GM10847 (cell line): ENCODE data around the gene TPH2.

Experiments used
- POLR2A ChIP-seq: IDR thresholded peaks from 2 replicates; pipeline ENCODE4 v1.6.1; 2011; ENCODE audit not compliant: insufficient read length; ENCODE audit errors: extremely low read depth

Gene TPH2

DNA sequence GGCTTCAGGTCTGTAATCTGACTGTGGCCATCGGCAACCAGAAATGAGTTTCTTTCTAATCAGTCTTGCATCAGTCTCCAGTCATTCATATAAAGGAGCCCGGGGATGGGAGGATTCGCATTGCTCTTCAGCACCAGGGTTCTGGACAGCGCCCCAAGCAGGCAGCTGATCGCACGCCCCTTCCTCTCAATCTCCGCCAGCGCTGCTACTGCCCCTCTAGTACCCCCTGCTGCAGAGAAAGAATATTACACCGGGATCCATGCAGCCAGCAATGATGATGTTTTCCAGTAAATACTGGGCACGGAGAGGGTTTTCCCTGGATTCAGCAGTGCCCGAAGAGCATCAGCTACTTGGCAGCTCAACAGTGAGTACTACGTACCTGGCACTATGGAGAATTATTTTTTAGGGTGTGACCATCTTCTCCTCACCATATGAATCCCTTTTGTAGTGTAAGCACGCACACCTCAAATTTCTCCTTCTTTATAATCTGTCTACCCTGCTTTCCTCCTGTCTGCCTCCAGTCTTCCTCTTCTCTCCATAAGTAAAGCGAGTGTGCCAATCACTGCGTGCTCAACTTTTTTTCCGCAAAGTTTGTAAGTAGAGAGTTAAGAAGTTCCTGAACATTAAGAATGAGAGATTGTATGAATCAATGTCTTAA lies at the start of gene TPH2:
Gene TPH2, plus strand, starts transcription at position 118 of the 658 bp plus-strand sequence. Its CDS starts 142 bp downstream, at position 260.
- no peak for TF ChIP-seq POLR2A

DNA sequence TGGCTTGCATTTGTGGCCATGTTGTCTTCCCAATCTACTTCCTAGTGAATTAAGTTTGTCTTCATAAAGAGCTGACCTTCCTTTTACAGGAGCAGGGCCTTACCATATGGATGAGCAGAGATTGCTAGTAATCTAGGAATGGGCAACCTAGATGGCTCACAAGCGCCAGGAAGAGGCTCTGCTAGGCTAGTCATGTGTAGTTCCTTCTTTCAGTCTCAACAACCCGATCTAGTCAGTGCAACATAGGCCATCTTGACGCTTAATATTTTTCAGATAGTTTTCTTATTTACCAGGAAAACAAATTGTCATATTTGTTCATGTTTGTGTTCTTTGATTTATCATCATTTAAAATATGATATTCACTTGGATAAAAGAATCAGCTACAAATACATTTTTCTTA lies 48.2 kb upstream of the TPH2 start:
- TF ChIP-seq POLR2A = no peak

DNA sequence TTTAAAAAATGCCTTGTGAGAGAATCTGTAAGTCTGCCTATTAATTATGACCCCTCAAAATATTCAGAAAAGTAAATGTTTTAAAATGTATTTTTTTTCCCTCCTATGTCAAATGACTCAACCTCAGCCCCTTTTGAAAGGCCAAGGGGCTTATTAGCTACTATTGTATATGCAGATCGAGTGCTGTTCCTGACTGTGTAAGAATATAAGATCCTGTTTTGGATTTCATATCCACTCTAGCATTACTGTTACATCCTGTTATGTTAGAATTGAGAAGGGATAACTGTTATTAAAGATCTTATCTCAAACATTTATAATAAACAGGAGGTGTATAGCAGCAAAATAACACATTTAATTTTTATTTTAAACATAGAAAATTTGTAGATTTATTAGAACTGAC lies 46.6 kb upstream of the TPH2 start:
- no peak for TF ChIP-seq POLR2A

DNA sequence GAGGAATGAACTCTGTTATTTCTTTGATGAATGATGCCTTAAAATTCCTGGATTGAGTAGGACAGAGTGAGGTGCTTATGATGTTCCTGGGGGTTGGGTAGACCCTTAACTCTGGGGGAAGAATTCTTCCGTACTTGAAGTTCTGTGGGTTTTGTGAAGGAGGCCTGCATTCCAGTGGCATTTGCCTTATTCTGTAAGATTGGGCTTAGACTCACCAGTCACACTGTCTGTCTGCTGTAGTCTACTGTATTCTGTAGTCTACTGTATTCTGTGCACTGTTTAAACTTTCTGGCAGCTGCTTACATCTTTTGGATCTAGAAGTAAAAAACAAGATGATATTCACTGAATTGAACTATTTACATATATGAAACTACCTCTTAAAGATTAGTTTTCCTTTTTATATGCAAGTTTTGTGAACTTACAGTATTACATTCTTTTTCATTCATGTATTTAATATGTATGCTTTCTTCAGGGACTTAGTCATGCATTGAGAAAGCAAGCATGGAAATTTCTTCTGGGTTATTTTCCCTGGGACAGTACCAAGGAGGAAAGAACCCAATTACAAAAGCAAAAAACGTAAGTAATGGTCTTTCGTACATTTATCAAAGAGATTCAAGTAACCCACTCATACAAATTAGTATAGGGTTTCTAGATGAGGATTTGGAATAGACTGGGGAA lies 42.3 kb upstream of the TPH2 start:
- TF ChIP-seq POLR2A = no peak

DNA sequence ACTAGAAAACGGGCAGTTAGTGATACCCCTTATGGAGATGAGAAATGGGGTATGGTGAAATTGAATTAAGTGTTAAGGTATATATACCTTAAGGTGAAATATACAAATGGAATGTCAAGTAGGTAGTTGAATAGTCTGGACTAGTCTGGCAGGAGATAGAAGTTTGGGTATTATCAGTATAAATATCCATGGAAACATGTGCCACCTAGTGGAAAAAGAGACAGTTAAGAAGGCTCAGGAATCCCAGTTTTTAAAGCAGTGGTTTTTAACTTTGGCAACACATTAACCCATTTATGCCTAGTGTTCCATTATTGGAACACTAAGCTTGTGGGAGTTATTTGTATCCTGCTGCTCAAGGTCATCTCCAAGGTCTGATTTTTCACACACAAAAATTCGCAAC lies 38.6 kb upstream of the TPH2 start:
- TF ChIP-seq POLR2A = no peak

DNA sequence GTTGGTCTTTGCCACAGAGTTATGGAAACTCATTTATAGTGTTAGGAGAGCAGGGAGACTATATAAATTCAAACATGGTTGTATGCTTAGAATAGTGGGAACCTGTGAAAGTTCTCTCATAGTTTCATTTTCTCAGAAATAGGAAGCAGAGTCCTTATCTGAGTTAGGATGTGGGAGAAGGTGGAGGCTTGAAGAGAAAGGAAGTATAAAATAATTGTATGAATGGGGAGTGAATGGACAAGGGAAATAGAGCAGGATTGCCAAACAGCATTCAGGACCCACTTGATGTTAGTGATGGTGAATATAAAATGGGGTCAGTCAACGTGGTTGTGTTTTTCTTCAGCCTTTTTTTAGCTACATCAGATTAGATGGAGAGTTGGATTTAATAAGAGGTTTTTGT lies 34.0 kb upstream of the TPH2 start:
- TF ChIP-seq POLR2A = no peak

DNA sequence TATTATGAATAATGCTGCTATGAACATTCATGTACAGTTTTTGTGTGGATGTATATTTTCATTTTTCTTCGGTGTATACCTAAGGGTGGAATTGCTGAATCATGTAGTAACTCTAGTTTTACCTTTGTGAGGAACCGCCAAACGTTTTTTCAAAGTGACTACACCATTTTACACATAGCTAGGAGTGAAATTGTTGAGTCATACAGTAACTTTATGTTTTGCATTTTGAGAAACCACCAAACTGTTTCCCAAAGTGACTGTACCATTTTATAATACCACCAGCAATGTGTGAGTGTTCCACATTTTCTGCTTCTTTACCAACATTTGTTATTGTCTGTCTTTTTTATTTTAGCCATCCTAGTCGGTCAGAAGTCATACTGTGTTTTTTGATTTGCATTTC lies 3.1 kb upstream of the TPH2 start:
- no peak for TF ChIP-seq POLR2A

DNA sequence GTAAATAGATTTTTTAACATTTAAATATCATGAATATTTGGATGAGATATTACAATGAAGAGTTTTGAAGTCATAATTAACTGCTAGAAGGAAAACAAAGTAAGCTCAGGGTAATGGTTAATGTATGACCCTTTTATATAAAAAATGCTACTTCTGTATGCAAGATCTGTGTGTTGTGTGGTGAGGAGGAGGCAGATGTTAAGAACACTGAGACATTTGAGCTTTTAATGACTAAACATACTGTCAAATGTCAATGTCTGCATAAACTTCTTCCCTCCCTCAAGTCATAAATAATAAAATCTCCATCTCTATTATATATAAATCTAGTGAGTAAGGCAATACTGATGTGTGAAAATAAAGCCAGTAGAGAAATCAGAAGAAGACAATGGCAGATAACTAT lies 1.4 kb downstream of the TPH2 start:
- TF ChIP-seq POLR2A = no peak

DNA sequence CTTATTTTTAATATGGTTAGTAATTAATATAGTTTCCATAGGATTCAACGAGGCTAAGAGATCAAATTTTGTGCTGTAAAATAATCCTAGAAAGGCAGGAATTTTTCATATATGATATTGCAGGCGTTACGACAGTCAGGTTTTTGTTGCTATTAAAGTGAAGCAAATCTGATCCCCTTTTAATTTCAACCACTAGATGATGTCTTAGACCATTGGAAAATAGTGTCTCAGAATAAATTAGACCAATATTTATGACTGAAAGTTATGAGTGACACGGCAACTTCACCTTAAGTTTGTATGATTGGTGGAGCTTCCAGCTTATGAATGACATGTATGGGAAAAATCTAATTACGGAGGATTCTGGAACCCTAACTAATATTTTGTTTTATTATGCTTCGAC lies 2.5 kb downstream of the TPH2 start:
- no peak for TF ChIP-seq POLR2A

DNA sequence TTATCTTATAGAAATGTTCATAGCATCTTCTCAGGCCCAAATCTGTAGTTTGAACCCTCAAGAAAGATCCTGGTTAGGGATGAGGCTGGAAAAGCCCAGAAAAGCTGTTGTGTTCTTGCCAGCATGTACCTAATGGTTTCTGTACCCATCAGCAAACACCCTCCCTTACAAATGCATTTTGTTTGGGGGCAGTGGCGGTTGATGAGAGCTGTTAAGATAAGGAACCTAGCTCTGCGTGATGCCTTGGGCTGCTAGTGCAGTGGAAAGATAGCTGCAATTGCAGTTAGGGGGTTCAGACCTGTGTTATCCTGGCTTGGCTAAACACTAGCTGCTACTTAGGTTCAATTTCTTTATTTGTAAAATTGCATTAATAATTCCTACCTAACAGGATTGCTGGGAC lies 3.6 kb downstream of the TPH2 start:
- TF ChIP-seq POLR2A = no peak

DNA sequence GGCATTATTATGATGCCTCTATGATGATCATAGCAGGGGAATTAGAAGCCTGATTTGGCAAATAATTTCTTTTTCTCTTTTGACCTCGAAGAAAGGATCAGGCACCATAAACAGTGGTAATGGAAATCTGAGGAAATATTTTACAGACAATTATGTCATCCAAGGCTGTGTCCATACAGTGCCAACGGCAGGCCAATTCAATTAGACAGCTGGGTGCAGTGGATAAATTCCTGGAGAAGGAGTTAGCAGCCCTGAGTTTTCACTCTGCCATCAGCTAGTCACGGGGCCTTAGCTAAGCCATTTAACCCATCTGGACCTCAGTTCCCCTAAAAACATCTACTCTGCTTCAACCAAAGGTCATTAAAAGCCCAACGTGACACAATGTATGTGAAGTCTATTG lies 4.1 kb downstream of the TPH2 start:
- no peak for TF ChIP-seq POLR2A

DNA sequence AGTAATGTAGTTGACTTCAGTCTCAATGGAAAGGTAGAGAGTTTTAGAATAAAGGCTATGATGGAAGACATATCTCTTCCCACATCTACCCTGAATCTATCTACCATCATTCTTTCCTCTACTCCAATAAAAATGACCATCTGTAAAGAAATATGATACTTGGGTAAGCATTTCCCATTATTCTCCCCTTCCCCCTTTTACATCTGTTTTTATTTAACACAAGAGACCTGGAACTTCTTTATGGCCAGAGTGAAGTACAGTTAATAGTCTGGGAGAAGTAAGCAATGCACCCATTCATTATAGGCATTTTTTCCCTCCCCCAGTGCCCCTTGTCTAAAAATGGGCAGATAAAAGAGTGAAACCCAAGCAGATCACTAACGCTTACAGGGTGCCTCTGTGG lies 6.5 kb downstream of the TPH2 start:
- no peak for TF ChIP-seq POLR2A

DNA sequence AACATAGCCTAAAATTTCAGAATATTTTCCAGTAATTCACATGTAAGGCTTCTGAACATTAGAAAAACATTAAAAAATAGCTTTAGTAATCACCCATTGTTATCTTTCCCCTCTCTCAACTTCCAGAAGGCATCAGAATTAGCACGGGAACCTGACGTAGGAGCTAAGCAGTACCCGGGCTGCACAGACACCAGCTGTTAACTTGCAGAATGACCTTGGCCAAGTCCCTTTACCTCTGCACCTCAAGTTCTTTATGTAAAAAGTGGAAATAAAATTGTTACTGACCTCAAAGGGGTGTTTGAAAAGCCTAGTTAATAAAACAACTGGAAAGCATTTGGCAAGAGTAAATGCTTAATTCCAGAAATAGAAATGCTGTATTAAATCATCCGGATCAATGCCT lies 7.2 kb downstream of the TPH2 start:
- TF ChIP-seq POLR2A = no peak

DNA sequence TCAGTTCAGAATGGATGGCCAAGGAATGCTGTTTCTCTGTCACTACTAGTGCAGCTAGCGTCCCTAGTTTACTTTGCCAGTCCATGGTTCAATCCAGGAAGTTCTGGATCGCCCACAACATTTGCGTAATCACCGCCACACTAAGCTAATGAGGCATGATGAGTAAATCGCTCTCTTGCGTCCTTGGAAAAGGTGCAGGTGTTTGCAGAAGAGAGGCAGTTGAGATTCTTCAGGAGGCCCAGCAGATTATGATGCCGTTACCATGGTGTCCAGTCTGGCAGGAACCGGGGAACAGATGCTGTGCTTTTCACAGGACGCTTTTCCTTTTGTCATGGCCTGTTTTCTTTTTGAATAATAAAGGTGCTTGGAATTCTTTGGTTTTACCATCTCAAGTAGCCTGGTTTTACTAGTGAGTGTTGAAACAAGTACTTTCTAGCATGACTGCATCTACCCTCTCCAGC lies 9.0 kb downstream of the TPH2 start:
- no peak for TF ChIP-seq POLR2A

DNA sequence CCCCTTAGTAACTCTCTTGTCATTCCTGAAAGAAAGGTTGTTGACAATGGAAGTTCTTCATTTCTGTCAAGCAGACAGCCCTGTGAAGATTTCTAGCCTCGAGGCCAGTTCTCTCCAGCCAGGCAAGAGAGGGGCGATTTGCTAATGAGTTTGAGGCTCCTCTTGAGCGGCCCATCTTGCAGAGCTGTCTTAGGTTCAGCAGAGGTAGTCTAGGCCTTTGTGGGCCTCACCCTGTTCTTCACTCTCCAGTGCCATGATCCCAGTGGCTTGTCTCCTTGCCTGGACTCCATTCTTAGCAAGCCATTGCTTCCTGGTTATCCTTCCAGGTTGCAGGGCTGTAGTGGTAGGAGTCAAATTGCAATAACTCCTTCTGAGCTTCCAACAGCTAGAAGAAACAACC lies 9.7 kb downstream of the TPH2 start:
- no peak for TF ChIP-seq POLR2A

DNA sequence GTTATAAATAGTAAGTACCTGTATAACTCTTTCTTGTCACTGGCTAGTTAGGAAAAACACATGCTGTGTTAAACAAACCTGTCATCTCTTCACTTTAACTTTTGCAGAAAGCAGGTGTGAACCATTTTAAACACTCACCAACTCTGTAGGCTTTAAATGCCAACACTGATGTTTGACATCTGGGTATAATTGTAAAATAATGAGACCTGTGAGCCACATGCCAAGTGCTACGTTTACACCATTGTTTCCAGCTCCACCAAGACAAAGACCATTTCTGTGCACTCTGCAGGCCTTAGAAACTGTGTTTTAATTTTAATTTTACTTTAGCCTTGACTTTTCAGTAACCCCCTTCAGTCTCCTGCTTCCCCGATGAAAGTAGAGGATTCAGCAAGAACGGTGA lies 11.0 kb downstream of the TPH2 start:
- TF ChIP-seq POLR2A = no peak

DNA sequence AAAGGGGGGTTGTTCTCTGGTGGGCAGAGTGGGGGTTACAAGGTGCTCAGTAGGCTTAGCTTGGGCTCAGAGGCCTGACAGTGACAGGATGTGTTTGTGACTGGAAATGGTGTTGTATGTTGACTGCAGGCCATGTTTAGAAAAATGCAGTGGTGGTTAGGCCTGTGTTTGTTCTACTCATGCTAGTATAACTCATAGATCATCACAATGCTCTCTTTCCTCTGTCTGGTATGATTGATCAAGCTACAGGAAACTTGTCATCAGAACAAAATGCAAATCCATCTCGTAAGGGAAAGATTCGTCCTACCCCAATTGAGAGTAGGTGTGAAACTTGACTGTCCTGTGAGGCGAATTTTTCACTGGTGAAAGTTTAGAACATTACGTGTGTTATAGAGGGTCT lies 11.8 kb downstream of the TPH2 start:
- no peak for TF ChIP-seq POLR2A

DNA sequence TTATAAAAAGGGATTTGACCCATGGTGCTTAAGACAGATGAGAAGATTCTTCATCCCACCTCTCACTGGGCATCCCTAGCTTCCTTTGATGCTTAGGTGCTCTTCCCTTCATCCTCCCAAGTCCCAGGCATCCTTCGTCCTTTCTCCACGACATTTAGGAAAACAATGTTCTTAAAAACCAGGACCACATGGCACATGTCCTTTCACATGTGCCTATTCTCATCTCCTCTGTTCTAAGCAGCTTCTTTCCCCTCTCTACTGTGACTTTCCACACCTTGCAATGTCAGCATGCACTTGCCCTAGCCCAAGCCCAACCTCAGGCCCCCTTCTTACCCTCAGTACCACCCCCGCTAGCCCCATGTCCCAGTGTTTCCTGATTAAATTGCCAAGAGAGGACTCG lies 12.2 kb downstream of the TPH2 start:
- no peak for TF ChIP-seq POLR2A
